ENCODE data around the gene UCN. TPM values are rescaled to one million over a fixed set of nuclear protein-coding genes. Genes with fewer than 3 reads are reported as not detected.

The UCN gene
- total and polyA plus RNA-seq, 10 of the 15 experiments (the other 5 are each of a cell fraction or from before 2014, with no cell fraction given), result 0.10 to 3.8 (median 1.1) TPM; not detected in 1

GRCh38 chr2:27347641-27348040 lies 39.4 kb upstream of the UCN start:
- RAD21 ChIA-PET (ENCODE audit: unreplicated experiment), result no interaction called here
- SMC1A ChIA-PET (ENCODE audit: uncharacterized antibody, unreplicated experiment), result interaction anchor here (1.9 kb wide), 1 partner anchor 10 kb away, joined by 4 read pairs; no protein-coding TSS in a partner anchor
- no peak overlapping the region for H3K4me3 ChIP-seq
- no peak overlapping the region for H3K4me2 ChIP-seq (ENCODE audit: control insufficient read depth, insufficient read depth)
- POLR2A ChIA-PET, result interaction anchor here (0.6 kb wide), 1 partner anchor 25 kb away, joined by 3 read pairs; no protein-coding TSS in a partner anchor
- TF ChIP-seq KLF5 (IDR thresholded peaks at IDR 0.05; ENCODE audit: partially characterized antibody), result no peak
- TF ChIP-seq FOXM1 (IDR thresholded peaks at IDR 0.05; ENCODE audit: low read depth, low read length), result no peak
- TF ChIP-seq, protein P1, sequence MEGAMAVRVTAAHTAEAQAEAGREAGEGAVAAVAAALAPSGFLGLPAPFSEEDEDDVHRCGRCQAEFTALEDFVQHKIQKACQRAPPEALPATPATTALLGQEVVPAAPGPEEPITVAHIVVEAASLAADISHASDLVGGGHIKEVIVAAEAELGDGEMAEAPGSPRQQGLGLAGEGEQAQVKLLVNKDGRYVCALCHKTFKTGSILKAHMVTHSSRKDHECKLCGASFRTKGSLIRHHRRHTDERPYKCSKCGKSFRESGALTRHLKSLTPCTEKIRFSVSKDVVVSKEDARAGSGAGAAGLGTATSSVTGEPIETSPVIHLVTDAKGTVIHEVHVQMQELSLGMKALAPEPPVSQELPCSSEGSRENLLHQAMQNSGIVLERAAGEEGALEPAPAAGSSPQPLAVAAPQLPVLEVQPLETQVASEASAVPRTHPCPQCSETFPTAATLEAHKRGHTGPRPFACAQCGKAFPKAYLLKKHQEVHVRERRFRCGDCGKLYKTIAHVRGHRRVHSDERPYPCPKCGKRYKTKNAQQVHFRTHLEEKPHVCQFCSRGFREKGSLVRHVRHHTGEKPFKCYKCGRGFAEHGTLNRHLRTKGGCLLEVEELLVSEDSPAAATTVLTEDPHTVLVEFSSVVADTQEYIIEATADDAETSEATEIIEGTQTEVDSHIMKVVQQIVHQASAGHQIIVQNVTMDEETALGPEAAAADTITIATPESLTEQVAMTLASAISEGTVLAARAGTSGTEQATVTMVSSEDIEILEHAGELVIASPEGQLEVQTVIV (IDR thresholded peaks at IDR 0.05; ENCODE audit: borderline replicate concordance, partially characterized antibody), result no peak
- no peak overlapping the region for H2AFZ ChIP-seq (ENCODE audit: control insufficient read depth, low read depth, low read length)
- CTCF ChIA-PET, result interaction anchor here (0.7 to 1.4 kb wide), 2 partner anchors 45 to 69 kb away, joined by 3 to 6 read pairs; no protein-coding TSS in a partner anchor
- peaks cover 4 to 10% of the 10 kb centered on the region in 2 experiments; a peak in 3 of 4 replicates for H3K36me3 ChIP-seq (ENCODE audit: control insufficient read depth in 2 of 2, insufficient read depth in 2 of 2, low read length in 1 of 2)
- FAIRE-seq (no peak), DNase-seq (ENCODE audit: low read depth, low spot score) (no peak), ATAC-seq (no peak)
- peaks cover 46% of the 10 kb centered on the region for H3K79me2 ChIP-seq (ENCODE audit: control insufficient read depth, insufficient read depth, low read length)
- no peaks in the 10 kb centered on the region for H3K27me3 ChIP-seq (replicated peaks in 1 of 2; ENCODE audit: control insufficient read depth in 2 of 2, insufficient read depth in 2 of 2, low read length in 1 of 2)
- BruUV-seq (replicated peaks), result no TSS peak
- no peaks in the 10 kb centered on the region for H4K20me1 ChIP-seq (ENCODE audit: control insufficient read depth, insufficient read depth)
- no peak overlapping the region for H3K9ac ChIP-seq (ENCODE audit: control insufficient read depth, insufficient read depth, low read length)
- no peaks in the 10 kb centered on the region for H3K4me1 ChIP-seq (ENCODE audit: control insufficient read depth, insufficient read depth, low read length)
- intact Hi-C loops (cut with micrococcal nuclease; ENCODE audit: unreplicated experiment) (no loop called here), in situ Hi-C loops (cut with MboI) (no loop called here)
- H3K9me3 ChIP-seq (replicated peaks; ENCODE audit: control insufficient read depth, insufficient read depth, low read length), result no peaks in the 10 kb centered on the region
- H3K27ac ChIP-seq (ENCODE audit: control insufficient read depth, insufficient read depth), result no peak overlapping the region
- WGBS (ENCODE audit: insufficient coverage, insufficient replicate concordance, low lambda C conversion rate, missing lambda C conversion rate), result 100% methylated on average over 2 of the region's 2 CpGs

DNA sequence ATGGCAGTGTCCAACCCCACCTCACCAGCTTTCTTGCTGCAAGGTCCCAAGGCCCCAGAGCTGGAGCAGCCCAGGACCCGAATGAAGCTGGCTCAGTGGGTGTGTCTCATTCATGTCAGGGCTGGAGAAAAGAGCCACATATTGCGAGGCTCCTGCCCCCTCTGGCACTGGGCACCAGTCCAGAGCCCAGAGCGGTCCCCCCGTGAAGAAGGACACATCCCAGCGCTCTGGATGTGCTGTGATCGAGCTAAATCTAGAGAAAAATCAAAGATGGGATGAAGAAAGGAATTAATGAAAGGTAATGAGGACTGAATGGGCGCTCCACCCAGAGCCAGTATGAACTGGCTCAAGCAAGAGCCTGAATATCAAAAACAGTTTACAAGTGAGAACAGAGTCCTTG lies 27.9 kb upstream of the UCN start:
- Histone ChIP-seq H2AFZ (ENCODE audit: control insufficient read depth, low read depth, low read length) (no peak overlapping the region), H4K20me1 (ENCODE audit: control insufficient read depth, insufficient read depth) (no peaks in the 10 kb centered on the region), H3K4me2 (ENCODE audit: control insufficient read depth, insufficient read depth) (no peak overlapping the region), H3K4me1 (ENCODE audit: control insufficient read depth, insufficient read depth, low read length) (no peaks in the 10 kb centered on the region), H3K36me3 (ENCODE audit: control insufficient read depth in 2 of 2, insufficient read depth in 2 of 2, low read length in 1 of 2) (peaks cover 21 to 22% of the 10 kb centered on the region in 2 experiments), H3K27me3 (replicated peaks in 1 of 2; ENCODE audit: control insufficient read depth in 2 of 2, insufficient read depth in 2 of 2, low read length in 1 of 2) (no peaks in the 10 kb centered on the region), H3K9ac (ENCODE audit: control insufficient read depth, insufficient read depth, low read length) (no peak overlapping the region), H3K9me3 (replicated peaks; ENCODE audit: control insufficient read depth, insufficient read depth, low read length) (no peaks in the 10 kb centered on the region), H3K4me3 (no peak overlapping the region), H3K27ac (ENCODE audit: control insufficient read depth, insufficient read depth) (no peak overlapping the region), H3K79me2 (ENCODE audit: control insufficient read depth, insufficient read depth, low read length) (no peaks in the 10 kb centered on the region)
- ATAC-seq (no peak), FAIRE-seq (no peak), DNase-seq (ENCODE audit: low read depth, low spot score) (no peak)
- ChIA-PET RAD21 (ENCODE audit: unreplicated experiment) (no interaction called here), POLR2A (no interaction called here), CTCF (interaction anchor here (2.0 kb wide), 1 partner anchor 33 kb away, joined by 7 read pairs; no protein-coding TSS in a partner anchor), SMC1A (ENCODE audit: uncharacterized antibody, unreplicated experiment) (no interaction called here)
- BruUV-seq (replicated peaks), result no TSS peak
- WGBS (ENCODE audit: insufficient coverage, insufficient replicate concordance, low lambda C conversion rate, missing lambda C conversion rate), result 97% methylated on average over 7 of the region's 7 CpGs
- in situ Hi-C loops (cut with MboI), result no loop called here
- intact Hi-C loops (cut with micrococcal nuclease; ENCODE audit: unreplicated experiment), result no loop called here
- TF ChIP-seq RB1 (IDR thresholded peaks at IDR 0.05; ENCODE audit: borderline replicate concordance) (no peak), NFYB (IDR thresholded peaks at IDR 0.05; ENCODE audit: insufficient read depth, low read depth, low read length) (no peak), MTA2 (IDR thresholded peaks at IDR 0.05; ENCODE audit: low read depth) (no peak), SREBF1 (IDR thresholded peaks at IDR 0.05; ENCODE audit: low read length) (no peak)
- TF ChIP-seq, protein P2, sequence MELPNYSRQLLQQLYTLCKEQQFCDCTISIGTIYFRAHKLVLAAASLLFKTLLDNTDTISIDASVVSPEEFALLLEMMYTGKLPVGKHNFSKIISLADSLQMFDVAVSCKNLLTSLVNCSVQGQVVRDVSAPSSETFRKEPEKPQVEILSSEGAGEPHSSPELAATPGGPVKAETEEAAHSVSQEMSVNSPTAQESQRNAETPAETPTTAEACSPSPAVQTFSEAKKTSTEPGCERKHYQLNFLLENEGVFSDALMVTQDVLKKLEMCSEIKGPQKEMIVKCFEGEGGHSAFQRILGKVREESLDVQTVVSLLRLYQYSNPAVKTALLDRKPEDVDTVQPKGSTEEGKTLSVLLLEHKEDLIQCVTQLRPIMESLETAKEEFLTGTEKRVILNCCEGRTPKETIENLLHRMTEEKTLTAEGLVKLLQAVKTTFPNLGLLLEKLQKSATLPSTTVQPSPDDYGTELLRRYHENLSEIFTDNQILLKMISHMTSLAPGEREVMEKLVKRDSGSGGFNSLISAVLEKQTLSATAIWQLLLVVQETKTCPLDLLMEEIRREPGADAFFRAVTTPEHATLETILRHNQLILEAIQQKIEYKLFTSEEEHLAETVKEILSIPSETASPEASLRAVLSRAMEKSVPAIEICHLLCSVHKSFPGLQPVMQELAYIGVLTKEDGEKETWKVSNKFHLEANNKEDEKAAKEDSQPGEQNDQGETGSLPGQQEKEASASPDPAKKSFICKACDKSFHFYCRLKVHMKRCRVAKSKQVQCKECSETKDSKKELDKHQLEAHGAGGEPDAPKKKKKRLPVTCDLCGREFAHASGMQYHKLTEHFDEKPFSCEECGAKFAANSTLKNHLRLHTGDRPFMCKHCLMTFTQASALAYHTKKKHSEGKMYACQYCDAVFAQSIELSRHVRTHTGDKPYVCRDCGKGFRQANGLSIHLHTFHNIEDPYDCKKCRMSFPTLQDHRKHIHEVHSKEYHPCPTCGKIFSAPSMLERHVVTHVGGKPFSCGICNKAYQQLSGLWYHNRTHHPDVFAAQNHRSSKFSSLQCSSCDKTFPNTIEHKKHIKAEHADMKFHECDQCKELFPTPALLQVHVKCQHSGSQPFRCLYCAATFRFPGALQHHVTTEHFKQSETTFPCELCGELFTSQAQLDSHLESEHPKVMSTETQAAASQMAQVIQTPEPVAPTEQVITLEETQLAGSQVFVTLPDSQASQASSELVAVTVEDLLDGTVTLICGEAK (IDR thresholded peaks at IDR 0.05; ENCODE audit: borderline replicate concordance), result no peak

All from GM12878 (cell line).